Measurements from ENCODE around the gene ACSL5. TPM values are rescaled to one million over a fixed set of nuclear protein-coding genes. Genes with fewer than 3 reads are reported as not detected.

Gene ACSL5
- total and polyA plus RNA-seq, 11 donors = 4.0 to 23.8 (median 7.0) TPM

DNA sequence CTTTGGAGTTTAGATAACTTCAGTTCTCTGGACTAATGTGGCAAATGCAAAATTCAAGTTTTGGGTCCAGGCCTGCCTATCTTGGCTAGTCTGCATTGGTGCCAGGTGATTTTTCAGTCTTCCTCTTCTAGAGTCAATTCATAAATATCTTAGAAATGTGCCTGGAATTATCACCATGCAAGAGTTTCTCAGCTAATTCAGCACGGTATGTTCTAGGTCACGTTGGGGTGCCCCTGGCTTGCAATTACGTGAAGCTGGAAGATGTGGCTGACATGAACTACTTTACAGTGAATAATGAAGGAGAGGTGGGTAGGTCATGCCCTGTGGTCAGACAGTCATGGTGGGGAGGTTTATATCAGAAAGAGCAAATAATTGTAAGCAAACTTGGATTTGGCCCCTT, 47.8 kb downstream of the ACSL5 start:
- Histone ChIP-seq H3K4me1 (no peaks in the 10 kb centered on the region), H3K9me3 (no peaks in the 10 kb centered on the region), H3K27ac (no peak overlapping the region), H3K27me3 (no peaks in the 10 kb centered on the region), H3K4me3 (no peak overlapping the region), H3K36me3 (peaks cover 0 to 86% (median 57%) of the 10 kb centered on the region in 9 donors)
- DNase-seq (no peak), ATAC-seq (no peak)
- 84 to 95% (median 91%) methylated on average over 3 of the region's 3 CpGs for WGBS, 4 donors
- TF ChIP-seq POLR2A (IDR thresholded peaks at IDR 0.05) = no peak
- no peak for TF ChIP-seq CTCF (IDR thresholded peaks at IDR 0.05)
- intact Hi-C loops (cut with DNase I) = loop anchor here in 1 of 10 donors (10.0 kb wide), 1 partner anchor 247 kb away; no protein-coding TSS in a partner anchor

- Histone ChIP-seq H3K27me3 (no peaks in the 10 kb centered on the region), H3K27ac (no peak overlapping the region), H3K4me1 (no peaks in the 10 kb centered on the region), H3K4me3 (no peak overlapping the region), H3K36me3 (peaks cover 0 to 86% (median 69%) of the 10 kb centered on the region in 9 donors), H3K9me3 (no peaks in the 10 kb centered on the region)
- ATAC-seq = no peak
- TF ChIP-seq POLR2A (IDR thresholded peaks at IDR 0.05) (no peak), CTCF (IDR thresholded peaks at IDR 0.05) (no peak)
- intact Hi-C loops (cut with DNase I) = loop anchor here in 1 of 10 donors (10.0 kb wide), 1 partner anchor 250 kb away; no protein-coding TSS in a partner anchor
- WGBS, 4 donors = 60 to 79% (median 65%) methylated on average over 2 of the region's 2 CpGs
- no peak for DNase-seq
Measured at GRCh38 chr10:112424651-112425050, 50.7 kb downstream of the ACSL5 start.

GRCh38 chr10:112426111-112426510, 52.2 kb downstream of the ACSL5 start:
- Histone ChIP-seq H3K9me3 (no peaks in the 10 kb centered on the region), H3K36me3 (peaks cover 0 to 97% (median 84%) of the 10 kb centered on the region in 9 donors), H3K27me3 (no peaks in the 10 kb centered on the region), H3K4me3 (no peak overlapping the region), H3K27ac (no peak overlapping the region), H3K4me1 (no peaks in the 10 kb centered on the region)
- no peak for ATAC-seq
- TF ChIP-seq POLR2A (IDR thresholded peaks at IDR 0.05) (no peak), CTCF (IDR thresholded peaks at IDR 0.05) (no peak)
- intact Hi-C loops (cut with DNase I) = loop anchor here in 1 of 10 donors (10.0 kb wide), 1 partner anchor 251 kb away; no protein-coding TSS in a partner anchor
- DNase-seq = no peak
- 58 to 75% (median 63%) methylated on average over 2 of the region's 2 CpGs for WGBS, 4 donors

GRCh38 chr10:112429147-112429546, 55.2 kb downstream of the ACSL5 start:
- intact Hi-C loops (cut with DNase I) = loop anchor here in 1 of 10 donors (10.0 kb wide), 1 partner anchor 254 kb away; no protein-coding TSS in a partner anchor
- no peak overlapping the region for H3K4me3 ChIP-seq
- H3K27me3 ChIP-seq = no peaks in the 10 kb centered on the region
- no peak overlapping the region for H3K27ac ChIP-seq
- H3K9me3 ChIP-seq = no peaks in the 10 kb centered on the region
- H3K36me3 ChIP-seq = peaks cover 0 to 100% (median 94%) of the 10 kb centered on the region in 9 donors
- DNase-seq = no peak
- ATAC-seq = no peak
- WGBS, 4 donors = 71 to 73% (median 72%) methylated on average over 3 of the region's 3 CpGs
- no peaks in the 10 kb centered on the region for H3K4me1 ChIP-seq
- TF ChIP-seq POLR2A (IDR thresholded peaks at IDR 0.05) = no peak
- TF ChIP-seq CTCF (IDR thresholded peaks at IDR 0.05) = no peak
